ENCODE results near the gene LNX2. TPM values are rescaled to one million over a fixed set of nuclear protein-coding genes. Genes with fewer than 3 reads are reported as not detected.

LNX2 gene
- total RNA-seq, 6 experiments from 2014 or later = 9.5 to 28.3 (median 19.6) TPM

- DNase-seq (peak in 1 of 3 donors; percentile 80), ATAC-seq (peak; percentile 86 to 96 (median 92))
- 42% methylated on average over 8 of the region's 8 CpGs for whole genome bisulfite sequencing (ENCODE audit: insufficient coverage, low coverage, low lambda C conversion rate, missing lambda C conversion rate)
- TF ChIP-seq POLR2A (IDR thresholded peaks at IDR 0.05) (no peak), CTCF (IDR thresholded peaks at IDR 0.05) (no peak)
- no peaks in the 10 kb centered on the region for H3K27me3 ChIP-seq
- peaks cover 0 to 20% (median 7%) of the 10 kb centered on the region in 4 donors for H3K36me3 ChIP-seq
- H3K4me3 ChIP-seq = no peak overlapping the region
- H3K9me3 ChIP-seq = no peaks in the 10 kb centered on the region
- peak overlapping the region in 1 of 3 donors; percentile 38 for H3K27ac ChIP-seq
- peaks cover 0 to 31% (median 8%) of the 10 kb centered on the region in 4 donors for H3K4me1 ChIP-seq
- intact Hi-C loops (cut with DNase I) = no loop called here
Measured at GRCh38 chr13:27549406-27549981, 70.8 kb downstream of the LNX2 start.

GRCh38 chr13:27542220-27542619 is 78.1 kb downstream of the LNX2 start:
- H3K36me3 ChIP-seq = peaks cover 0 to 6% (median 2%) of the 10 kb centered on the region in 4 donors
- DNase-seq (no peak), ATAC-seq (no peak)
- H3K9me3 ChIP-seq = no peaks in the 10 kb centered on the region
- WGBS (ENCODE audit: insufficient coverage, low coverage, low lambda C conversion rate, missing lambda C conversion rate) = 56% methylated on average over 3 of the region's 3 CpGs
- no peaks in the 10 kb centered on the region for H3K27me3 ChIP-seq
- no peaks in the 10 kb centered on the region for H3K4me1 ChIP-seq
- no peak overlapping the region for H3K4me3 ChIP-seq
- no peak overlapping the region for H3K27ac ChIP-seq
- intact Hi-C loops (cut with DNase I) = no loop called here
- no peak for TF ChIP-seq CTCF (IDR thresholded peaks at IDR 0.05)
- no peak for TF ChIP-seq POLR2A (IDR thresholded peaks at IDR 0.05)

GRCh38 chr13:27541386-27541785 is 78.9 kb downstream of the LNX2 start:
- H3K27me3 ChIP-seq = no peaks in the 10 kb centered on the region
- H3K4me3 ChIP-seq = no peak overlapping the region
- no peak for DNase-seq
- TF ChIP-seq CTCF (IDR thresholded peaks at IDR 0.05) = no peak
- no peak for TF ChIP-seq POLR2A (IDR thresholded peaks at IDR 0.05)
- no peaks in the 10 kb centered on the region for H3K9me3 ChIP-seq
- no peaks in the 10 kb centered on the region for H3K4me1 ChIP-seq
- WGBS (ENCODE audit: insufficient coverage, low coverage, low lambda C conversion rate, missing lambda C conversion rate) = 94% methylated on average over 3 of the region's 3 CpGs
- intact Hi-C loops (cut with DNase I) = no loop called here
- H3K27ac ChIP-seq = no peak overlapping the region
- H3K36me3 ChIP-seq = peaks cover 0 to 6% (median 2%) of the 10 kb centered on the region in 4 donors
- ATAC-seq = no peak

- intact Hi-C loops (cut with DNase I) = loop anchor here in 1 of 2 donors (10.0 kb wide), 1 partner anchor 178 kb away; no protein-coding TSS in a partner anchor
- DNase-seq (no peak), ATAC-seq (peak in 1 of 4 donors; percentile 31)
- Histone ChIP-seq H3K4me1 (peaks cover 0 to 8% (median 0%) of the 10 kb centered on the region in 4 donors), H3K9me3 (no peaks in the 10 kb centered on the region), H3K27ac (no peak overlapping the region), H3K36me3 (no peaks in the 10 kb centered on the region), H3K4me3 (no peak overlapping the region), H3K27me3 (no peaks in the 10 kb centered on the region)
- WGBS (ENCODE audit: insufficient coverage, low coverage, low lambda C conversion rate, missing lambda C conversion rate) = 73% methylated on average over 8 of the region's 10 CpGs
- no peak for TF ChIP-seq CTCF (IDR thresholded peaks at IDR 0.05)
- no peak for TF ChIP-seq POLR2A (IDR thresholded peaks at IDR 0.05)
Measured at GRCh38 chr13:27536361-27537101, 83.8 kb downstream of the LNX2 start.
